NCI-H2029 treated with DMSO at 0.1 percent for 48 hours (cell line): ENCODE measurements around the gene SMG9.
"Not testable (repeated sequence)": the region's sequence is repeated elsewhere in the genome, so short reads cannot be mapped to it uniquely, and the experiment has no call there.

Source experiments
- DNase-seq: peaks from one replicate; lab custom pipeline; 2025; lab: John Stamatoyannopoulos, UW

SMG9 gene

DNA sequence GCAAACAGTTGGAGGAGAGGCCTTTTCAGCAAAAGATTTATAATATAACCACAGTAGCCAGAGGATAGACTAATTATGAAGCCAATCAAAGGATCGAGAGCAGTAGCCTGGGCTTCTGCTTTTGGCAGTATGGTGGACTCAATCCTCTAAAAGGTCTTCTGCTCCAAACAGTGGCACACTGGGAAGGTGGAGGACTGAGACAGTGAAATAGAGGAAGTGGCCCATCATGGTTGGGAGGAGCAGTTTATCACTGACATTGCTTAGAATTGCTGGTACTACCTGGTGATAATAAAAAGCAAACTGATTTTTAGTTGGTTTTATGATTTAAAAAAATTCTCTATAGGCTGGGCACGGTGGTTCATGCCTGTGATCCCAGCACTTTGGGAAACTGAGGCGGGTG is 63.9 kb downstream of the SMG9 start:
- DNase-seq: no peak

DNA sequence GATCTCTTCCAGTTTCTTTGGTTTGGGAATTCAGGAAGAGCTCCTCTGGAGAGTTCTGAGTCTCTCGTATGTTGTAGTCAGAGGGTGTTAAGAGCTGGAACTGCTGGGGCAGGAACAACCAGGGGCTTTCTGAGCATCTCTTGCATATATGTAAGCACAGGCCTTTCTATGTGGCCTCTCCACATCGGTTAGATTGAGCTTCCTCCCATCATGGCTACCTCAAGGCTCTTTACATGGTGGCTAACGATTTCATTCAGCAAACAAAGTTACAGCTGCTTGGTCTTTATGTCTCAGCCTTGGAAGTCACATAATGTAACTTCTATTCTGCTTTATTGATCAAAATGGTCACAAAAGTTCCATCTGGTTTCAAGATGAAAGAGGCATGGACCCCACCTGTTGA is 64.3 kb downstream of the SMG9 start:
- no peak for DNase-seq

DNA sequence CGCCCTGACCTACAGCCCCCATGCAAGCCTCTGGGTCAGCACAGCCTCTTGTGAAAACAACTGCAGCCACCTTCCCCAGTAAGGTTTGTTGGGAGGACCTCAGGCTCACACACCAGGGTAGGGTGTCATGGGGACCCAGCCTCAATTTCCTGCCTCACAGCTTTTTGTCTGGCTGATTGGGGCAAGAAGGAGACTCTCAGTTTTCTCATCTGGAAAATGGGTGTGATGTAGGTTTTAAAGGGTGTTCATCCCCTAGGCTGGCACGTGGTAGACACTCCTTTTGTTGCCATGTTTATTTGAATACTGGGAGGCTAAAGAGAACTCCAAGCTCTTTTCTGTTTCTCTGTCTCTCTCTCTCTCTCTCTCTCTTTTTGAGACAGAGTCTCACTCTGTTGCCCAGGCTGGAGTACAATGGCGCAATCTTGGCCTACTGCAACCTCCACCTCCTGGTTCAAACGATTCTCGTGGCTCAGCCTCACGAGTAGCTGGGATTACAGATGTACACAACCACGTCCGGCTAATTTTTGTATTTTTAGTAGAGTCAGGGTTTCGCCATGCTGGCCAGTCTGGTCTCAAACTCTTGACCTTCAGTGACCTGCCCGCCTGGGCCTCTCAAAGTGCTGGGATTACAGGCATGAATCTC is 66.6 kb downstream of the SMG9 start:
- no peak for DNase-seq

DNA sequence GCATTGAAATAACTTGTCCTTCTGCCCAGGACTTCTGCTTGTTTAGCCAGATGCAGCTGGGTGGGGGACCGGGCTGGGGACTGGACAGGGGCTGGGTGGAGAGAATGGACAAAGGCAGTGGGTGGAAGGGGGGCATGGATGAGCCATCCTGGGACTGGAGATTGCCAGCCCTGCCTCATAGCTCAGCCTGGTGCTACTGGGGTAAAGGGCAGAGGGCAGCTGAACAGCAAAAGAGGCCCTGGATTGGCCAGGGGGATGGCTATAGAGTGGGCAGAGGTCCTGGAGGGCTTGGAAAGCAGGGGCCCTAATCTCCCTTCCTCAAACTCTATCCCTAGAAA is 67.1 kb downstream of the SMG9 start:
- no peak for DNase-seq

DNA sequence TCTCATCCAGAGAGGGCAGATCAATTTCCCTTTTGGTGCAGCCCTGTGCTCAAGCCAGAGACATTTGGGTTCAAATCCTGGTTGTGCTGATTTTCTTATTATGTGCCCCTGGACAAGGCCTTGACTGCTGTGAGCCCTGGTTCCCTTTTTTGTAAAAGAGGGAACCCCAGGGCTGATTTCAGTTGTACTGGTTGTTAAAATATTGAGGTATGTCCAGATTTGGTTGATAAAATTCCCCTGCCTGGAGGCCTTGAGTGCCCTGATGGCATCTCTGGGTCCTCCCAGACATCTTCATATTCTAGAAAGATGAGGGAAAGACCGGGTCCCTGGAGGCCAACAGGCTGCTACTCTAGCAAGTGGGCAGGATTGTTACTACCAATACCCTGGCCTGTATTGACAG is 70.4 kb downstream of the SMG9 start:
- DNase-seq: no peak

DNA sequence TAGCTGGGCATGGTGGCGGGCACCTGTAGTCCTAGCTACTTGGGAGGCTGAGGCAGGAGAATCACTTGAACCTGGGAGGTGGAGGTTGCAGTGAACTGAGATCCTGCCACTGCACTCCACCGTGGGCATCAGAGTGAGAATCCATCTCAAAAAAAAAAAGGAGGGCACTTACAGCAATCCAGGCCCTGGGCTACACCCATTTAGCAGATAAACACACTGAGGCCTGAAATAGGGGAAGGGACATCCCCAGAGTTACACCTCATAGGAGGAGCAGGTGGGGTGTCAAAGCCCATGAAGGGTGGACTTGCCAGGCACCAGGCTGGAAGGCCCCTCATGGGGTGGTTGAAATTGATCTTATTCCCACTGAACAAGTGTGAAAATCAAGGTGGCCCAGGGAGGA is 70.9 kb downstream of the SMG9 start:
- no peak for DNase-seq

DNA sequence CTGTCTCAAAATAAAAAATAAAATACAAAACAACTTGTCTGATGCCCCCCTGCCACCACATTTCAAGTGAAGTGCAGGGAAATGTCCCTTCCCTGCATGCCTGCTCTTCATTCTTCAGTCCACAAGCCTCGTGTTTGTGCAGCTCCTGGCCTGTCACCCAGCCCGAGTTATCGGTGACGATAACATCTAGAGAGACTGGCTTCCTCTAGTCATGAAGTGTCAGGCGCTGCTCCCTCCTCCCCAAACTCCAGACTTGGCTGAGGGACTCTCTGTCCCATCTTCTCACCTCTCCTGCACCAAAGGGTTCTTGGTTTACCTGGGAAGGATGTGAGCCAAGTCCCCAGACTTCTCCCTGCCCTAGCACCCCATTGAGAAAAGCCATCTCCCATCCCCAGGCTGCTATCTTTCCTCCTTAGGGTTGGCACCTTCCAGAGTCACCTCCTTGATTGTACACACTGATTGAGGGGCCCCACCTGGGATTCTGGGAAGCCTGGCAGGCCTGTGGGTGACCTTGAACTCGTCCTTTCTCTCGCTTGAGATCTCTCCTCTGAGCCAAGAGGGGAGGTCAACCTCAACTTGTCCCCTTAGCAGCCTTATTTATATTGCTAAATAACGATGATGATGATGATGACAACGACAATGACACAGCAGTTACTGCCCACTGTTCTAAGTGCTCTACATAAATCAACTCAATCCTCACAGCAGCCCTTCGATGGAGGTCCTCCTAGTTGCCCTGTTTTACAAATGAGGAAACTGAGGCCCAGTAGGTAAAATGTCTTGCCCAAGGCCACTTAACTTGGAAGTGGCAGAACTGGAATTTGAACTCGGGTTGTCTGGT is 71.7 kb downstream of the SMG9 start:
- DNase-seq: no peak

DNA sequence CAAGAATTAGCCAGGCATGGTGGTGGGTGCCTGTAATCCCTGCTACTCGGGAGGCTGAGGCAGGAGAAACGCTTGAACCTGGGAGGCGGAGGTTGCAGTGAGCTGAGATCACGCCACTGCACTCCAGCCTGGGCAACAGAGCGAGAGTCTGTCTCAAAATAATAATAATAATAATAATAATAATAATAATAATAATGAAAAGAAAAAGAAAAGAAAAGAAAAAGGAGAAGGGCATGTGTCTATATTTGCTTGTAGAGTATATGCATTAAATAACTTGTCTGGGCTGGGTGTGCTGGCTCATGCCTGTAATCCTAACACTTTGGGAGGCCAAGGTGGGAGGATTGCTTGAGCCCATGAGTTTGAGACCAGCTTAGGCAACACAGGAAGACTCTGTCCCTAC is 72.5 kb downstream of the SMG9 start:
- DNase-seq: not testable (repeated sequence)

DNA sequence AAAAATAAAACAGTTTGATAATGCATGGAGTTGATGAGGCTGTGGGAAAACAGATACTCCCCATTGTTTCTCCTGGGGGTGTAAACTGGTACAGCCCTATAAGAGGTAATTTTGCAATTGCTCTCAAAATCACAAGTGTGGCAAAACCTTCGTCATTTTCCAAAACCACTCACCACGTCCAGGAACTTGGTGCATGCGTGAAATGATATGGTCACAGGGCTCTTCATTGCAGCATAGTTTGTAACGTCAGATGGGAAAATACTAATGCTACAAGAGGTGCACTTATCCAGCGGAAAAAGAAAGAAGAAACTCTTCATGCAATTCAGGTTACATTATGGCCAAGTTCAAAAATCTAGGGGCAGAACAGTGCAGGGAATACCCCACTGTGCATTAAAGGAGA is 72.9 kb downstream of the SMG9 start:
- no peak for DNase-seq

DNA sequence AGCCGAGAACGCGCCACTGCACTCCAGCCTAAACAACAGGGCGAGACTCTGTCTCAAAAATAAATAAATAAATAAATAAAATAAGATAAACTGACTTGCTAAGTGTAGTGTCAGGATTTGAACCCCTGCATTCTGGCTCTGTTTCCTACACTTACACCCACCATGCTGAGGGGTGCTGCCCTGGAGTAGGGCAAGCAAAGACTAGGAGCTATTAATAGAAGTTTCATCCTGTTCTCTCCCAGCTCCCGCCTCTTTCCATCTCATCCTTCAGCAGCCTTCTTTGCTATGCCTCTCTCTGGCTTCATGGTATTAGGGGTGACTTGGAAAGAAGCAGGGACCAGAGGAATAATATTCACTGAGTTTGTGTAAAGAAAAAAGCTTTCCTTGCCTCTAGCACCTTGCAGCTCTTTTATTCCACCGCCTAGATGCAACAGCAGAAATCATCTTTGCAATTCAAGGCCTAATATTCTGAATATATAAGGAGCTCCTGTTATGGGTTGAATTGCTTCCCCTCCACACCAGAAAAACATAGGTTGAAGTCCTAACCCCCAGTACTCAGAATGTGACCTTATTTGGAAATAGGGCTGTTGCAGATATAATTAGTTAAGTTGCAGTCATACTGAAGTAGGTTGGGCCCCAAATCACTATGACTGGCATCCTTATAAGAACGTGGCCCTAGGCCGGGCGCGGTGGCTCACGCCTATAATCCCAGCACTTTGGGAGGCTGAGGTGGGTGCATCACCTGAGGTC is 76.1 kb downstream of the SMG9 start:
- DNase-seq: no peak
